OCI-LY7 (cell line): ENCODE data around the gene BTBD18. TPM values are rescaled to one million over a fixed set of nuclear protein-coding genes. Genes with fewer than 3 reads are reported as not detected.

Experiments
- BruUV-seq: library from RNA; stranded (reverse); fragments of 400-500 nt; replicated peaks from 2 replicates; lab custom pipeline; 2021; lab: Mats Ljungman, UMichigan
- CTCF ChIA-PET: fragments of 300-600 bp; sonication (Branson Sonifier 250); formaldehyde crosslinking; loops from one replicate; lab custom pipeline; 2022; ENCODE audit warnings: antibody characterized with exemption; ENCODE audit not compliant: unreplicated experiment; lab: Charles Lee
- POLR2A ChIA-PET: fragments of 300-600 bp; sonication (Branson Sonifier 250); formaldehyde crosslinking; loops from one replicate; lab custom pipeline; 2022; ENCODE audit warnings: antibody characterized with exemption; lab: Charles Lee
- DNase-seq: peaks from one replicate; pipeline ENCODE4 v3.0.0-alpha.2; 2015; ENCODE audit warnings: low spot score
- H2AFZ ChIP-seq: fragments of 200-600 bp; sonication (generic), shearing (Covaris generic); 2 replicates; pipeline ENCODE4 v1.6.1; 2014; ENCODE audit warnings: mild to moderate bottlenecking, antibody characterized with exemption, low read length, moderate library complexity
- H3K27ac ChIP-seq: fragments of 200-600 bp; sonication (generic); 2 replicates; pipeline ENCODE4 v1.5.1; 2014; ENCODE audit warnings: mixed run types, low read depth, mild to moderate bottlenecking, moderate library complexity, low read length, inconsistent platforms; ENCODE audit not compliant: poor library complexity, severe bottlenecking
- H3K36me3 ChIP-seq: fragments of 200-600 bp; sonication (generic); 2 replicates; pipeline ENCODE4 v1.6.1; 2014; ENCODE audit warnings: mild to moderate bottlenecking, antibody characterized with exemption, low read length, moderate library complexity, mixed read lengths; ENCODE audit not compliant: insufficient read depth
- H3K4me1 ChIP-seq: fragments of 200-600 bp; sonication (generic); 2 replicates; pipeline ENCODE4 v1.5.1; 2014; ENCODE audit warnings: mild to moderate bottlenecking, low read length; ENCODE audit not compliant: insufficient read depth, poor library complexity, severe bottlenecking
- H3K4me2 ChIP-seq: fragments of 200-600 bp; sonication (generic); 2 replicates; pipeline ENCODE4 v1.6.1; 2014; ENCODE audit warnings: mild to moderate bottlenecking, low read length
- H3K4me3 ChIP-seq: fragments of 200-600 bp; sonication (generic); 2 replicates; pipeline ENCODE4 v1.5.1; 2014; ENCODE audit warnings: mild to moderate bottlenecking, low read depth, low read length; ENCODE audit not compliant: poor library complexity, severe bottlenecking
- H3K79me2 ChIP-seq: fragments of 200-600 bp; sonication (generic); 2 replicates; pipeline ENCODE4 v1.6.1; 2016; ENCODE audit warnings: low read depth, mild to moderate bottlenecking, low read length, moderate library complexity, mixed read lengths; ENCODE audit not compliant: insufficient read depth
- H3K9me2 ChIP-seq: fragments of 200-600 bp; sonication (generic); 2 replicates; pipeline ENCODE4 v1.6.1; 2016; ENCODE audit warnings: mild to moderate bottlenecking, low read length, mixed read lengths; ENCODE audit not compliant: insufficient read depth
- H3K9me3 ChIP-seq: fragments of 200-600 bp; sonication (generic); 2 replicates; pipeline ENCODE4 v1.6.1; 2014; ENCODE audit warnings: mild to moderate bottlenecking, mixed run types, low read length, mixed read lengths
- H4K20me1 ChIP-seq: fragments of 200-600 bp; sonication (generic); 2 replicates; pipeline ENCODE4 v1.6.1; 2014; ENCODE audit warnings: mild to moderate bottlenecking, antibody characterized with exemption, low read length, moderate library complexity, mixed read lengths; ENCODE audit not compliant: insufficient read depth
- EZH2phosphoT487 ChIP-seq: fragments of 200-600 bp; sonication (generic); IDR thresholded peaks from 2 replicates; pipeline ENCODE4 v1.6.1; 2018; ENCODE audit warnings: low read depth, borderline replicate concordance, mild to moderate bottlenecking, mixed run types, antibody characterized with exemption, low read length, moderate library complexity, mixed read lengths
- intact Hi-C: fragments of 100-400 bp; cut with micrococcal nuclease; formaldehyde crosslinking; loops from one replicate; pipeline ENCODE4 v1.10.0; 2022; ENCODE audit not compliant: unreplicated experiment
- total RNA-seq, 2 experiments: library from RNA; depleted of rRNA in 1 of 2; stranded (reverse); fragments of >200 nt in 1 of 2; shearing (Covaris generic) in 1 of 2; gene quantifications; 2 replicates each; pipeline ENCODE4 v1.2.3, GENCODE V29; 2014 to 2022
- TF ChIP-seq, protein P1 (sequence below): fragments of 200-600 bp; sonication (generic); conservative IDR thresholded peaks from 2 replicates; pipeline ENCODE4 v1.5.1; 2014; ENCODE audit warnings: mild to moderate bottlenecking, antibody characterized with exemption, low read length, moderate library complexity, mixed read lengths

BTBD18 gene
- total RNA-seq, 2 experiments from 2014 or later = not detected

GRCh38 chr11:57792060-57792541 lies 40.5 kb upstream of the BTBD18 start:
- BruUV-seq = no TSS peak

DNA sequence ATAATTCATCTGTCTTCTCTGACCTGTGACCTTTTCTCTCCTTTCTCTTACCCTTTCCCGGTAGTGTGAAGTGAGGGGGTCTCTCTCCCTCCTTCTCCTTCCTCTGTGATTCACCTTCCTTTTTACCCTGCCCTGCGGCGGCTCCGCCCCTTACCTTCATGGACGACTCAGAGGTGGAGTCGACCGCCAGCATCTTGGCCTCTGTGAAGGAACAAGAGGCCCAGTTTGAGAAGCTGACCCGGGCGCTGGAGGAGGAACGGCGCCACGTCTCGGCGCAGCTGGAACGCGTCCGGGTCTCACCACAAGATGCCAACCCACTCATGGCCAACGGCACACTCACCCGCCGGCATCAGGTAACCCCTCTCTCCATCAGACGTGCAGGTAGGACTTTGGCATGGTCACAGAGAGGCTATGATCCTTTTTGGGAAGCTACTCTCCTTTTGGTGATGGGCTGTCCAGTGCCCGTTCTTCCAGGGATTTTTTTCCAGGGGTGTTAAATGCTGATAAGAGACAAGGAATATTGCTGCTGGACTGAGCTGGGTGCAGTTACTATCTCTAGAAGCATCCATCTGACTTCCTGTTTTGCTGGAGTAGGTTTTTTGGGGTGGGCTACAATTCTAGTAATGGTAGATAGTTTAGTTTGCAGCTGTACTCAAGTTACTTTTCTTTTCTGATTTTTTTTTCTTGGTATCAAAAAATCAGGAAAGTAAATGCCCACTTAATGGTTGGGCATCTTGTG lies 39.9 kb upstream of the BTBD18 start:
- H3K36me3 ChIP-seq = no peaks in the 10 kb centered on the region
- no peak overlapping the region for H3K4me3 ChIP-seq
- H3K79me2 ChIP-seq = no peaks in the 10 kb centered on the region
- POLR2A ChIA-PET = no interaction called here
- no peak for TF ChIP-seq EZH2phosphoT487
- TF ChIP-seq, protein P1, sequence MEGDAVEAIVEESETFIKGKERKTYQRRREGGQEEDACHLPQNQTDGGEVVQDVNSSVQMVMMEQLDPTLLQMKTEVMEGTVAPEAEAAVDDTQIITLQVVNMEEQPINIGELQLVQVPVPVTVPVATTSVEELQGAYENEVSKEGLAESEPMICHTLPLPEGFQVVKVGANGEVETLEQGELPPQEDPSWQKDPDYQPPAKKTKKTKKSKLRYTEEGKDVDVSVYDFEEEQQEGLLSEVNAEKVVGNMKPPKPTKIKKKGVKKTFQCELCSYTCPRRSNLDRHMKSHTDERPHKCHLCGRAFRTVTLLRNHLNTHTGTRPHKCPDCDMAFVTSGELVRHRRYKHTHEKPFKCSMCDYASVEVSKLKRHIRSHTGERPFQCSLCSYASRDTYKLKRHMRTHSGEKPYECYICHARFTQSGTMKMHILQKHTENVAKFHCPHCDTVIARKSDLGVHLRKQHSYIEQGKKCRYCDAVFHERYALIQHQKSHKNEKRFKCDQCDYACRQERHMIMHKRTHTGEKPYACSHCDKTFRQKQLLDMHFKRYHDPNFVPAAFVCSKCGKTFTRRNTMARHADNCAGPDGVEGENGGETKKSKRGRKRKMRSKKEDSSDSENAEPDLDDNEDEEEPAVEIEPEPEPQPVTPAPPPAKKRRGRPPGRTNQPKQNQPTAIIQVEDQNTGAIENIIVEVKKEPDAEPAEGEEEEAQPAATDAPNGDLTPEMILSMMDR = no peak
- no peak for DNase-seq
- H4K20me1 ChIP-seq = no peaks in the 10 kb centered on the region
- H3K9me2 ChIP-seq = no peaks in the 10 kb centered on the region
- H3K27ac ChIP-seq = no peak overlapping the region
- H2AFZ ChIP-seq = no peak overlapping the region
- BruUV-seq = no TSS peak
- no peaks in the 10 kb centered on the region for H3K4me1 ChIP-seq
- intact Hi-C loops = no loop called here
- H3K4me2 ChIP-seq = no peak overlapping the region
- H3K9me3 ChIP-seq = no peaks in the 10 kb centered on the region
- CTCF ChIA-PET = no interaction called here

More at GRCh38 chr11:57792060-57792541, 40.5 kb upstream of the BTBD18 start:
- H3K36me3 ChIP-seq = no peaks in the 10 kb centered on the region
- H3K9me2 ChIP-seq = no peaks in the 10 kb centered on the region
- H3K4me3 ChIP-seq = no peak overlapping the region
- H3K4me1 ChIP-seq = no peaks in the 10 kb centered on the region
- no peak overlapping the region for H3K4me2 ChIP-seq
- no peak overlapping the region for H2AFZ ChIP-seq
- CTCF ChIA-PET = no interaction called here
- POLR2A ChIA-PET = no interaction called here
- TF ChIP-seq, protein P1 = no peak
- TF ChIP-seq EZH2phosphoT487 = no peak
- no peak overlapping the region for H3K27ac ChIP-seq
- intact Hi-C loops = no loop called here
- H3K9me3 ChIP-seq = no peaks in the 10 kb centered on the region
- no peaks in the 10 kb centered on the region for H4K20me1 ChIP-seq
- DNase-seq = no peak
- no peaks in the 10 kb centered on the region for H3K79me2 ChIP-seq

DNA sequence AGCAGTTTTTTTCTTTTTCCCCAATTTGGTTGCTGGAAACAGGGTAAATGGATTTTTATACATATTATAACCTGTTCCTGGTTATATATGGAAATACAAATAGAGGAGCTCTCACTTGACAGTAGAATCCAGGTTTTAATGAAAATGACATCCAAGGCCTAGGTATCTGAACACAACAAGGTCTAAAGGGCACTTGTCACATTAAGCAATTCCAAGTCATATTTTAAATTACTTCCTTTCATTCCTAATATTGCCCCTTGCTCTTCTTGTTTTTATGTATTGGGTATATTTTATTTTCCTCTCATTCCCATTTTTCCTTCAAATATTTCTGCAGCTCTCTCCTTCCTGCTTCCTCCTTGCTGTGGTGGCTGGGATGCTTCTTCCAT lies 37.1 kb upstream of the BTBD18 start:
- Histone ChIP-seq H3K4me1 (no peaks in the 10 kb centered on the region), H3K4me3 (no peak overlapping the region), H3K9me3 (no peaks in the 10 kb centered on the region), H3K4me2 (no peak overlapping the region), H3K27ac (no peak overlapping the region), H3K9me2 (no peaks in the 10 kb centered on the region), H4K20me1 (no peaks in the 10 kb centered on the region), H3K36me3 (no peaks in the 10 kb centered on the region), H3K79me2 (no peaks in the 10 kb centered on the region), H2AFZ (no peak overlapping the region)
- CTCF ChIA-PET = no interaction called here
- POLR2A ChIA-PET = interaction anchor here (0.6 to 1.2 kb wide), 2 partner anchors 12 to 1250 kb away, joined by 3 to 4 read pairs; no protein-coding TSS in a partner anchor
- DNase-seq = no peak
- TF ChIP-seq, protein P1 = no peak
- TF ChIP-seq EZH2phosphoT487 = no peak
- BruUV-seq = no TSS peak
- intact Hi-C loops = no loop called here
